ENCODE measurements around the gene SPRR4. TPM values are rescaled to one million over a fixed set of nuclear protein-coding genes. Genes with fewer than 3 reads are reported as not detected.

Gene SPRR4
- total and polyA plus RNA-seq, 9 of the 15 experiments (the other 6 are each of a cell fraction or from before 2014, with no cell fraction given): not detected

DNA sequence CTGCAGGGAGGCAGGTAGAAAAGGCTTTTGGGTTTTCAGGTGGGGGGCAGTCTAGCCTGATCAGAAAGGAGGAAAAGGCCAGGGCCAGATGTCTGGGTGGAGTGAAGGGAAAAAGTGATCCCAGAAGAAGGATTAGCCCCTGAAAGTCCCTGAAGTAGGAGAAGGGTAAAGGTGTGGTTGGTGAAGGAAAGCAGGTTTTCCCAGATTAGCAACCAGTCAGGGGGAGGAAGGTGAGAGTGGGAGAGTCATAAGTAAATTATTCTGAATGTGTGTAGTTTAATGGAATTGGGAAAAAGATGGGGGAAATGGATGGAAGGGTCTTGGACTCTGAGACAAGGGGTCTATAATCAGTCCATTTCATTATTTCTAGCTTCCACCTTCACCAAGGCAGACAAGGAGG is 12.8 kb downstream of the SPRR4 start:
- Histone ChIP-seq H3K9me1 (ENCODE audit: control insufficient read depth, insufficient read depth, low read length) (no peaks in the 10 kb centered on the region), H3K9me3 (replicated peaks; ENCODE audit: control insufficient read depth, insufficient read depth, low read depth, low read length) (no peaks in the 10 kb centered on the region), H3K36me3 (ENCODE audit: control insufficient read depth, insufficient read depth, low read length) (no peaks in the 10 kb centered on the region), H3K4me2 (ENCODE audit: insufficient read depth, low read length) (no peak overlapping the region), H3K9ac (ENCODE audit: insufficient read depth in 1 of 2, low read depth in 2 of 2, low read length in 2 of 2) (no peak overlapping the region), H3K27me3 (ENCODE audit: control insufficient read depth in 2 of 2, insufficient read depth in 2 of 2, low read length in 2 of 2) (peaks cover 0 to 10% of the 10 kb centered on the region in 2 experiments; a peak in 3 of 5 replicates), H4K20me1 (replicated peaks; ENCODE audit: control insufficient read depth, insufficient read depth, low read length) (no peaks in the 10 kb centered on the region), H3K4me3 (no peak overlapping the region), H3K27ac (ENCODE audit: extremely low read depth, low read depth, low read length) (no peak overlapping the region), H3K79me2 (ENCODE audit: control insufficient read depth, insufficient read depth, low read length) (no peaks in the 10 kb centered on the region), H2AFZ (ENCODE audit: low read depth, low read length) (no peak overlapping the region), H3K4me1 (replicated peaks in 1 of 2; ENCODE audit: control insufficient read depth in 2 of 2, insufficient read depth in 2 of 2, low read length in 2 of 2) (no peaks in the 10 kb centered on the region)
- intact Hi-C loops (cut with micrococcal nuclease): no loop called here
- no TSS peak for BruUV-seq (replicated peaks)
- in situ Hi-C loops (cut with MboI): no loop called here
- CTCF ChIA-PET (ENCODE audit: low intra/inter-chr PET ratio): no interaction called here
- no peak for TF ChIP-seq GTF2F1 (IDR thresholded peaks at IDR 0.05; ENCODE audit: low read depth, low read length)
- no peak for DNase-seq (ENCODE audit: extremely low read depth in 1 of 4, low spot score in 3 of 4)
- no peak for ATAC-seq
- no peak for FAIRE-seq
- POLR2A ChIA-PET: no interaction called here

DNA sequence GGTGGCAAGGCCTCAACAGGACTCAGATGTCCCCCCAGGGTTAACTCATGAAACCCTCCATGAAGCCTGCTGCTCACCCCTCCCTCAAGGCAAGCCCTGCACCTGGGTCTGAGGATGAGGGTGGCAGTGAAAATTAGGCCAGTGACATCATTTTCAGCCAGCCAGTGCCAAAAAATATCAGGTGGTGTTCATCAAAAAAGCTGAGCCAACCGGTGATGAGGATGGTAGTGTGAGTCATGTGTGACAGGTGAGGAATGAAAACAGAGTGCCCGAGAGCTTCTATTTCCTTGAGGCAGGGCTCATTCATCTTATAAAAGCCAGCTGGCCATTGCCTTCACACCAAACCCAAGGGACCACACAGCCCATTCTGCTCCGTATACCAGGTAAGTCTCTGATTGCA is 13.3 kb downstream of the SPRR4 start, which contains the start of gene SPRR1A:
Gene SPRR1A, plus strand, starts transcription at position 339 of the 400 bp plus-strand sequence. CDS start 1,150 bp downstream, outside the sequence.
- Histone ChIP-seq H3K9ac (ENCODE audit: insufficient read depth in 1 of 2, low read depth in 2 of 2, low read length in 2 of 2) (no peak within 1 kb of the TSS), H3K27me3 (ENCODE audit: control insufficient read depth in 2 of 2, insufficient read depth in 2 of 2, low read length in 2 of 2) (peaks cover 0 to 10% of the 10 kb centered on the region in 2 experiments; a peak in 3 of 5 replicates), H3K27ac (ENCODE audit: extremely low read depth, low read depth, low read length) (no peak within 1 kb of the TSS), H3K4me3 (no peak within 1 kb of the TSS), H3K9me1 (ENCODE audit: control insufficient read depth, insufficient read depth, low read length) (no peaks in the 10 kb centered on the region), H3K4me2 (ENCODE audit: insufficient read depth, low read length) (no peak within 1 kb of the TSS), H3K36me3 (ENCODE audit: control insufficient read depth, insufficient read depth, low read length) (no peaks in the 10 kb centered on the region), H3K9me3 (replicated peaks; ENCODE audit: control insufficient read depth, insufficient read depth, low read depth, low read length) (no peaks in the 10 kb centered on the region), H3K4me1 (replicated peaks in 1 of 2; ENCODE audit: control insufficient read depth in 2 of 2, insufficient read depth in 2 of 2, low read length in 2 of 2) (no peaks in the 10 kb centered on the region), H3K79me2 (ENCODE audit: control insufficient read depth, insufficient read depth, low read length) (no peaks in the 10 kb centered on the region), H2AFZ (ENCODE audit: low read depth, low read length) (no peak within 1 kb of the TSS), H4K20me1 (replicated peaks; ENCODE audit: control insufficient read depth, insufficient read depth, low read length) (no peaks in the 10 kb centered on the region)
- CTCF ChIA-PET (ENCODE audit: low intra/inter-chr PET ratio): no interaction called here
- DNase-seq (ENCODE audit: extremely low read depth in 1 of 4, low spot score in 3 of 4): no peak
- no TSS peak for BruUV-seq (replicated peaks)
- in situ Hi-C loops (cut with MboI): no loop called here
- 5% methylated on average over 3 of the region's 3 CpGs for WGBS (ENCODE audit: insufficient coverage, low coverage, missing lambda C conversion rate)
- intact Hi-C loops (cut with micrococcal nuclease): no loop called here
- ATAC-seq: no peak
- FAIRE-seq: no peak
- POLR2A ChIA-PET: no interaction called here
- no peak for TF ChIP-seq DACH1 (IDR thresholded peaks at IDR 0.05; ENCODE audit: partially characterized antibody)
- TF ChIP-seq CHCHD3 (CRISPR knock-in tag; IDR thresholded peaks at IDR 0.05): no peak
- no peak for TF ChIP-seq JUN (IDR thresholded peaks at IDR 0.05; ENCODE audit: borderline replicate concordance, low read depth, low read length)
- TF ChIP-seq JUN (CRISPR knock-in tag; IDR thresholded peaks at IDR 0.05; ENCODE audit: borderline replicate concordance): no peak
- TF ChIP-seq LCOR (CRISPR knock-in tag; IDR thresholded peaks at IDR 0.05): no peak
- TF ChIP-seq, protein P1, sequence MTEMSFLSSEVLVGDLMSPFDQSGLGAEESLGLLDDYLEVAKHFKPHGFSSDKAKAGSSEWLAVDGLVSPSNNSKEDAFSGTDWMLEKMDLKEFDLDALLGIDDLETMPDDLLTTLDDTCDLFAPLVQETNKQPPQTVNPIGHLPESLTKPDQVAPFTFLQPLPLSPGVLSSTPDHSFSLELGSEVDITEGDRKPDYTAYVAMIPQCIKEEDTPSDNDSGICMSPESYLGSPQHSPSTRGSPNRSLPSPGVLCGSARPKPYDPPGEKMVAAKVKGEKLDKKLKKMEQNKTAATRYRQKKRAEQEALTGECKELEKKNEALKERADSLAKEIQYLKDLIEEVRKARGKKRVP (CRISPR knock-in tag; IDR thresholded peaks at IDR 0.05): no peak
- no peak for TF ChIP-seq ZNF551 (CRISPR knock-in tag; IDR thresholded peaks at IDR 0.05)
- TF ChIP-seq, protein P2, sequence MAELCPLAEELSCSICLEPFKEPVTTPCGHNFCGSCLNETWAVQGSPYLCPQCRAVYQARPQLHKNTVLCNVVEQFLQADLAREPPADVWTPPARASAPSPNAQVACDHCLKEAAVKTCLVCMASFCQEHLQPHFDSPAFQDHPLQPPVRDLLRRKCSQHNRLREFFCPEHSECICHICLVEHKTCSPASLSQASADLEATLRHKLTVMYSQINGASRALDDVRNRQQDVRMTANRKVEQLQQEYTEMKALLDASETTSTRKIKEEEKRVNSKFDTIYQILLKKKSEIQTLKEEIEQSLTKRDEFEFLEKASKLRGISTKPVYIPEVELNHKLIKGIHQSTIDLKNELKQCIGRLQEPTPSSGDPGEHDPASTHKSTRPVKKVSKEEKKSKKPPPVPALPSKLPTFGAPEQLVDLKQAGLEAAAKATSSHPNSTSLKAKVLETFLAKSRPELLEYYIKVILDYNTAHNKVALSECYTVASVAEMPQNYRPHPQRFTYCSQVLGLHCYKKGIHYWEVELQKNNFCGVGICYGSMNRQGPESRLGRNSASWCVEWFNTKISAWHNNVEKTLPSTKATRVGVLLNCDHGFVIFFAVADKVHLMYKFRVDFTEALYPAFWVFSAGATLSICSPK (IDR thresholded peaks at IDR 0.05; ENCODE audit: borderline replicate concordance): no peak
- TF ChIP-seq, protein P3, sequence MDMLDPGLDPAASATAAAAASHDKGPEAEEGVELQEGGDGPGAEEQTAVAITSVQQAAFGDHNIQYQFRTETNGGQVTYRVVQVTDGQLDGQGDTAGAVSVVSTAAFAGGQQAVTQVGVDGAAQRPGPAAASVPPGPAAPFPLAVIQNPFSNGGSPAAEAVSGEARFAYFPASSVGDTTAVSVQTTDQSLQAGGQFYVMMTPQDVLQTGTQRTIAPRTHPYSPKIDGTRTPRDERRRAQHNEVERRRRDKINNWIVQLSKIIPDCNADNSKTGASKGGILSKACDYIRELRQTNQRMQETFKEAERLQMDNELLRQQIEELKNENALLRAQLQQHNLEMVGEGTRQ (CRISPR knock-in tag; IDR thresholded peaks at IDR 0.05): no peak
- TF ChIP-seq ARID2 (IDR thresholded peaks at IDR 0.05): no peak
- TF ChIP-seq, protein P4, sequence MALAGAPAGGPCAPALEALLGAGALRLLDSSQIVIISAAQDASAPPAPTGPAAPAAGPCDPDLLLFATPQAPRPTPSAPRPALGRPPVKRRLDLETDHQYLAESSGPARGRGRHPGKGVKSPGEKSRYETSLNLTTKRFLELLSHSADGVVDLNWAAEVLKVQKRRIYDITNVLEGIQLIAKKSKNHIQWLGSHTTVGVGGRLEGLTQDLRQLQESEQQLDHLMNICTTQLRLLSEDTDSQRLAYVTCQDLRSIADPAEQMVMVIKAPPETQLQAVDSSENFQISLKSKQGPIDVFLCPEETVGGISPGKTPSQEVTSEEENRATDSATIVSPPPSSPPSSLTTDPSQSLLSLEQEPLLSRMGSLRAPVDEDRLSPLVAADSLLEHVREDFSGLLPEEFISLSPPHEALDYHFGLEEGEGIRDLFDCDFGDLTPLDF (CRISPR knock-in tag; IDR thresholded peaks at IDR 0.05): no peak
